Measurements from ENCODE around the gene MYH14.

DNA sequence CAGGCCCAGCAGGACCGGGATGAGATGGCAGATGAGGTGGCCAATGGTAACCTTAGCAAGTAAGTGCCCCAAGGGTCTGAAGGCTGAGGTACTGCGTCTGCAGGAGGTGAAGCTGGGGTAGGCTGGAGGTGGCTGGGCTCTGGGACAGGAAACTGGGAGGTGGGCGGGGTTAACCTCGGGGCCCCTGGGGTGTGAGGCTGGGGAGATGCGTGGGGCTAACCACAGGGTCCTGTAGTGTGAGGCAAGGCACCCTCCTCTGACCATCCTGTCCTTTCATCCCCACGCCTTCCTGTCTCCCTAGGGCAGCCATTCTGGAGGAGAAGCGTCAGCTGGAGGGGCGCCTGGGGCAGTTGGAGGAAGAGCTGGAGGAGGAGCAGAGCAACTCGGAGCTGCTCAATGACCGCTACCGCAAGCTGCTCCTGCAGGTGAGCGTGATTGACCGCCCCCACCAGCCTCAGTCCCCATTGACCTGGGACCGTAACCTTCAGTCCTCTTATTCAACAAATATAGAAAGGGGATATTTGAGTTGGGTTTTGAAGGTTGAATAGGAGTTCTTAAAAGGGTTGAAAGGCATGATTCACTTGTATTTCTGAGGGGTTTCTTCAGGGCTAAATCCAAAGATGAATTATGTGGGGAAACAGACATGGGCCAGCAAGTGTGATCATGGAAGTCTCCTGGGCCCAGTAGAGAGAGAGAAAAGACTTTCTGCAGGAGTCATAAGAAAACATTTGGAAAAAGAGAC, 90.0 kb downstream of the MYH14 start:
- TF ChIP-seq CTCF (IDR thresholded peaks at IDR 0.05), result no peak
- TF ChIP-seq POLR2A (IDR thresholded peaks at IDR 0.05), result no peak
